ENCODE results near the gene ARHGAP18. TPM values are rescaled to one million over a fixed set of nuclear protein-coding genes. Genes with fewer than 3 reads are reported as not detected.
A peak's percentile ranks its signal among the peaks of the same experiment; 100 is the strongest.

The ARHGAP18 gene
- 5.3 TPM for total RNA-seq

DNA sequence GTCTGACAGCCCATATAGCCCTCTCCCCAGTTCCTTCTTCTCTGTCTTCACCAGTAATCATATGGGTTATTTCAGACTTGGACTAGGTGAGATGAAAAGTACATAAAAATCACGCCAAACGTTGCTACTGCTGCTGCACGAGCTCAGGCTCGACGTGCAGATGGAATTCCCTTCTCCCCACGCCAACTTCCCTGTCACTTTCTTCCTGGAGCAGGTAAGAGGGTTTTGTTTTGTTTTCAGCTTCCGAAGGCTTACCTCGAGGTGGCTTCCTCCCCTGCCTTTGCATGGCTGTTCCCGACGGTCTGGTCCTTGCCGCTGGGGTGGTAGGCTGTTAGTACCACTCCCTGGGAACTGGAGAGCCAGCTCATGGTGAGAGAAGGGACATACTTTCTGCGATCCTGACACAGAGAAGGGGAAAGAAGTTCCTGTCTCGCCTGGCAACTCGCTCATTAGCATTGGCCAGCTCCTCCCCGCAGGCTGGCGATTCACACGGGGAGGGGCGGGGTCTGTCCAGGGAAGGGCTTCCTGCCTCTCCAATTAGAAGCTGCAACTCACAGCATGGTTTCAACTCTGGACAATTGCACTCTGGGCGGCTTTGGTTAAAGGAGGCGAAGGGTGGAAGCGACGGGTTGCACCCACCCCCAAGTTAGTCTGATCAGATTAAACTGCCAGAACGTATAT lies at the start of gene ARHGAP18:
Gene ARHGAP18, minus strand, starts transcription at position 409 of the 681 bp plus-strand sequence. Its CDS starts 41 bp downstream, at position 368.
- ATAC-seq: peak; percentile 98

DNA sequence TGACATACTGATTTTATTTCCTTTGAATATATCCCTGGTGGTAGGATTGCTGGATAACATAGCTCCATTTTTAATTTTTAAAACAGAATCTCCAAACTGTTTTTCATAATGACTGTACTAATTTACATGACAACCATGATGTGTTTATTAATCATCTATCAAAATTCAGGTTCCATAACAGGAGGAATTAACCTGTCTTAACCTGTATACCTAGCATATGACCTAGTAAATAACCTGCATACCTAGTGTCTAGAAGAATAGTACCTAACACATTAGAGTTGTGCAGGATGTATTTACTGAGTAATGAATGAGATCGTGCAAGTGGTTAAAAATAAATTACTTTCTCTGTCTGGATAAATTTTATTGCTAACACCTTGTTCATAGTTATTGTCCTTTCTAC lies 45.8 kb upstream of the ARHGAP18 start:
- ATAC-seq: no peak

DNA sequence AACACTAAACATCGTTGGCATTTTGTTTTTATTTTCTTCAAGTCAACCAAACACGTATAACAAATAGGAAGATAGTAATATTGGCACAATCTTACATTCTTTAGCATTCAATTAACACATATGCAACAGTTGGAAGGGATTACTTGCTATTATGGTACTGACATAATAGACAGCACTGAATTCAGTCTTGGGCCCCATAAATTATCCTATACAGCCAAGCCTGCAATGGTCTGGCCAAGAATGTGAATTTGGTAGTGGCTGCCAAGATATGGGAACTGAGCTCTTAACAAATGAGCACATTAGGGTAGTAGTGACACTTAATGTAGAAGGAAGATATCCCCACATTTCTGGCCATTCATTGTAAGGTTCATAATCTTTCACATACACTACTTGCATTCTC lies 44.8 kb upstream of the ARHGAP18 start:
- no peak for ATAC-seq

- ATAC-seq: no peak
Measured at GRCh38 chr6:129753422-129753821, 43.4 kb upstream of the ARHGAP18 start.

- no peak for ATAC-seq
Measured at GRCh38 chr6:129751384-129751783, 41.4 kb upstream of the ARHGAP18 start.

DNA sequence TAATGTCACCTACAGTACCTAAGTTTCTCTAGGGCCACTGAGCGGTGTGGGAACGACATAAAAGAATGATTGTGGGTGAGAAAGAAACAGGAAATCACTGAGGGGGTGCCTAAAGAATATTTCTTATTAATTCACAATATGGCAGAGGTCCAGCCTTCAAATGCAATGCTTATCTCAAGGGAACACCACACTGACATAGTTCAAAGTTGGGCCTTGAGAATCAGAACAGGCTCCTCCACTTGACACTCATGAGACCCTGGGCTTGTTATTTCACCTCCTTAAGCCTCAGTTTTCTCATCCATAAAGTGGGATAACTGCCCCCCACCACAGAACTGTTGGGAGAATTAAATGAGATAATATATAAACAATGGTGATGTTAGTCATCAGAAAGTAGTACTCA lies 40.4 kb upstream of the ARHGAP18 start:
- ATAC-seq: no peak

DNA sequence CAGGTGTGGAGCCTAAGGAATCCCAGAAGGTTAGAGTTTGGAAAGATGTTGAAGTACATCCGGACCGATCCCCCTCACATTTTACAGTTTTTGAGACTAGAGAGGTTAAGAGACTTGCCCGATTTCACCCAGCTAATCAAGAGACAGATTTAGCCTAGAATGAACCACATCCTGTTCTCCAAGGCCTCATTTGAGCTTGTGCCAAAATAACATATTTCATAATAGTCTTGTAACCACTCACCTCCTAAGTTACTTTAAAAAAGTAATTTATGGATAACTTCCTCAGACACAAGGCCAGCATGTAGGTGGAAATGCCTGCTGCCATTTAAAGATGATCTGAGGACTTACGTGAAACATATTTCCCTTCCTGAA lies 39.8 kb upstream of the ARHGAP18 start:
- ATAC-seq: peak; percentile 34

GRCh38 chr6:129748901-129749748 lies 39.1 kb upstream of the ARHGAP18 start:
- peak; percentile 23 for ATAC-seq

GRCh38 chr6:129748212-129748900 lies 38.4 kb upstream of the ARHGAP18 start:
- peak; percentile 94 for ATAC-seq

- ATAC-seq: no peak
Measured at GRCh38 chr6:129747588-129748112, 37.7 kb upstream of the ARHGAP18 start.

GRCh38 chr6:129744880-129745237 lies 34.9 kb upstream of the ARHGAP18 start:
- ATAC-seq: no peak

DNA sequence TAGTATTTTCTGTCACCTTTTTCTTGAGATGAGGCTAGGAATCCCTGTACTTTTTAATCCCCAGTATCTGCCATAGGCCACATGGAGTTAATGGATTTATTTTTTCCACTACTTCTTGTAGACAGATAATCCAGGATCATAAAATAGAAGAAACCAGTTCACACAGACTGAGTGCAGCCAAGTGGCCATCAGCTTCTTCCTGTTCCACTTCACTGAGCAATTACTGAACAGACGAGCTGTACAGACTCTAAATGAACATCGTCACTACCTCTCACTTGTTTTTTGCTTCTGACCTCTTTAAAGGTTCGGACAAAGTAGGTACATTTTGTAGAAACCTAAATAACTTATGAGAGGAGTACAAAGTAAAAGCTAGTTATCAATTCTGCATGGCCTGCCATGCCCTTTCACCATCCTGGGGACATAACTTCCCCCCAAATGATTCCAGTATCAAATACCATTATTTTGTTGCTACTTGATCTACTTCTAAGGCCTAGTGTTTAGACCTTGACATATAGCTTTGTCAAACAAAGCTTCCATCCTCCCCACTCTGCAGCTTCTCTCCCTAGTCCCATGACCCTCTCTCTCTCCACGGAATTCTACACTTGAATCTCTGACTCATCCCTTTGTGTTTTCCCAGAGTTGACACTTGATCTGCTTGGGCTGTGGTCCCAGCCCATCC lies 34.4 kb upstream of the ARHGAP18 start:
- no peak for ATAC-seq

GRCh38 chr6:129740013-129740412 lies 30.0 kb upstream of the ARHGAP18 start:
- no peak for ATAC-seq

- no peak for ATAC-seq
Measured at GRCh38 chr6:129736105-129736504, 26.1 kb upstream of the ARHGAP18 start.

GRCh38 chr6:129733290-129733689 lies 23.3 kb upstream of the ARHGAP18 start:
- ATAC-seq: no peak

DNA sequence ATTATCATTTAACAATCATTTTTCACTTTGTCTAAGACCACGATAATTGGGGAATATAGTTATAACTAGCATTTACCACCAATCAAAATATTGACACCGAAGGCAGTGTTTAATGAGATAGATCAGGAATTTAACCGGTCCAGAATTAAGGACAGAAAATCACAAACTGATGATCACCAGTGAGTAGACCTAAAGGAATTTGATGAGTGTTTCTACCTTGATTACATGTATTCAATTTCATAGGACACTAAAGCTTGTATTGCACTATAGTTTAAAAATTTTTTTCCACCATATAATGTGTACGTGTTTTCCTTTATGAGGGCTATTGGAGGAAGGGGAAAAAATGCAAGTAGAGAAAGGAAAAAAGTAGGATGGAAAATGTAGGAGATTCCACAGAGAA lies 22.6 kb upstream of the ARHGAP18 start:
- ATAC-seq: no peak

- no peak for ATAC-seq
Measured at GRCh38 chr6:129732034-129732433, 22.1 kb upstream of the ARHGAP18 start.

- ATAC-seq: no peak
Measured at GRCh38 chr6:129731428-129731827, 21.5 kb upstream of the ARHGAP18 start.

- peak; percentile 22 for ATAC-seq
Measured at GRCh38 chr6:129730477-129731165, 20.6 kb upstream of the ARHGAP18 start.

DNA sequence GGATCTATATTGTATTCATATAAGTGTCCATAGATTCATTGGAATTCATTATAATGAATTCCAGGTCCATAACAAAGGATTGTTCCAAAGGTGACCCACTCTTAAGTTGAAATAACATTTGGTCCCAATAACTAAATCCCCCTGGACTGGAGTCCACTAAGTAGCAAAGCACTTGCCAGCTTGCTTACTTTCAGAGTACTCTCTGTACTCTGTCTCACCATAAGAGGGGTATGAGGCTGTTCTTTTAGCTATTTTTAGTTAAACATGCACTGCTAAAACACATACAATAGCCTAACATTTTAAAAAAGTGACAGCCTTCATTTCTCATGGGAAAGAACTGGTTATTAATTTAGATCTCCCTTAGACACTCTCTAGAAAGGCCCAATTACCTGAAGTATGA lies 16.7 kb upstream of the ARHGAP18 start:
- ATAC-seq: no peak

DNA sequence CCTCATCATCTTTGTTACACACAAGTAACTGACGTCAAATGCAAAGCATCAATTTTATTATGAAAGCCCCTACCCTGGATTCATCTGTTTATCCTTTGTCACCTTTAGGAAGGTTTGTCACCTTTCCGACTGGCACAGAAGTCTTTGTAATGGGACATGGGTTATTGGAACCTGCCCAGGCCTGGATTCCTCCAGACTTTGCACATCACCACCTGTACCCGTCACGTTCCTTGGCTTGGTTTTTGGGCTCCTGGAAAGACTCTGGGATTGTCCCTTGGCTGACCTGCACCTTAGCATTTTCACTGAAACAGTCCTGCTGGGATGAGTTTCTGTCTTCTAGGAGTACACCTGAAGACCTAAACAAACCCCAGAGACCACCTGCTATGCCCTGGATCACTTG lies 15.4 kb upstream of the ARHGAP18 start:
- no peak for ATAC-seq

GRCh38 chr6:129719692-129720091 lies 9.7 kb upstream of the ARHGAP18 start:
- no peak for ATAC-seq

Data from esophagus mucosa (tissue), 1 donor.